Mesangial cell (primary cell): ENCODE measurements around the gene CHMP3. TPM values are rescaled to one million over a fixed set of nuclear protein-coding genes. Genes with fewer than 3 reads are reported as not detected.

Source experiments
- total RNA-seq: library from RNA; depleted of rRNA; stranded (reverse); fragments of >200 nt; gene quantifications from 2 replicates; pipeline ENCODE4 v1.2.3, GENCODE V29; 2015

The CHMP3 gene
- 28.2 and 36.3 TPM in 2 replicates for total RNA-seq

GRCh38 chr2:86562922-86563649 lies at the start of gene CHMP3:
Gene CHMP3 (minus strand): TSS chr2:86563443. CDS start chr2:86563348, 95 bp downstream.

Other genes with a start within 250 kb of the CHMP3 start
- gene REEP1, start 225.8 kb downstream of the CHMP3 start, total RNA-seq, result 0.51 and 2.6 TPM in 2 replicates
- gene KDM3A, start 122.1 kb downstream of the CHMP3 start, total RNA-seq, result 8.1 and 13.6 TPM in 2 replicates
- gene RNF103, start 60.4 kb upstream of the CHMP3 start, total RNA-seq, result 9.3 and 20.0 TPM in 2 replicates
- gene RMND5A, start 156.8 kb upstream of the CHMP3 start, total RNA-seq, result 11.9 and 27.6 TPM in 2 replicates
- gene CD8A, start 227.5 kb upstream of the CHMP3 start, total RNA-seq, result not detected in 2 replicates